ENCODE measurements around the gene NAP1L5.

The NAP1L5 gene

DNA sequence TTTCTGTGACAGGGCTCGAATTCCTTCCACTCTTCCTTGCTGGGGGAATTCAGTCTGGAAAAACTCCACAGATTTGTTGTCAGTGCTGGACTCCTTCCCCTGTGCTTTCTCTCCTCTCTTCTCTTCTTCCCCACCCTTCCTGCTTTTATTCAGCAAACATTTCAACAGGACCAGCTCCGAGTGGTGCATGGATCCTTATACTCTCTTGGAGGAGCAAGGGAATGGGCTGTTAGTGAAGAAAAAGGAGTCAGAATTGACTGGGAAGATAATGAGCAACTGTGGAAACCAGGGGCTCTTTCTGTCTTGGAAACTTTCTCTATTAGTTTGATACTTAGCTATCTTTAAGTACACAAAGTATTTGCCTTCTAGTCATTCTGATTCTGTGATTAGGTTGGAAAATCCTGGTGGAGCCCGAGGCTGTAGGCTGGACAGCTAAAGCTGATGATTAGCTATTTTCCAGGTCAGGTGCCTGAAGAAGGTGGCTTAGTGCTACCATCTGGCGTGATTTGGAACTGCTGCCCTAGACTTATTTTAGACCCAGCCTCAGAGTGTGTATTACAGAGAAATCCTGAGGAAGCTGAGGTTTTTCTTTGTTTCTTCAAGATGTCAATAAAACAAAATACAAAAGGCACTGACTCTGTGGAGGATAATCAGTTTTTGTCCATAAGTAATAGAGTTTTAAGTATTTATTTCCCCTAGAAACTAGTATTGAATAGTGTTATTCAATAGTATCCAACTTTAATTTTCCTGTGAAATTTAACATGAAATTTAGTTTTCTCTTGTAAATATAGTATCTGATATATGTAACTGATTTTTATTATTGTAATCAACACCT lies 38.4 kb downstream of the NAP1L5 start:
- DNase-seq: peak; percentile 30

- DNase-seq: no peak
Measured at GRCh38 chr4:88655226-88655625, 42.4 kb downstream of the NAP1L5 start.

- DNase-seq: no peak
Measured at GRCh38 chr4:88653371-88653946, 44.2 kb downstream of the NAP1L5 start.

DNA sequence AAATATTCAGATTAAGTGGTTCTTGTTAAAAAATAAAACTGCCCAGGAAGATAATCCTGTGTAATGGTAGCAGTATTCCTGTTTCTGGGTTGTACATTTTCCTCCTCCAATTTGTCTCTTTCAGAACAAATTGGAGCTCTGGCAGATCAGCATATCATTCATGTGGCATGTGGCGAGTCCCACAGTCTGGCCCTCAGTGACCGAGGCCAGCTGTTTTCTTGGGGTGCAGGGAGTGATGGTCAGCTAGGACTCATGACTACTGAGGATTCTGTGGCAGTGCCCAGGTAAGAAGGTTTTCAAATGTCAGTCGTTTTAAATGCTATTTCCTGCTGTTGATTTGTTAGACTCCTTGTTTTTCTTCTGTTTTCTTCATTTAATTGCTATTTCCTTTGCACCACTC lies 47.9 kb downstream of the NAP1L5 start:
- DNase-seq: no peak

DNA sequence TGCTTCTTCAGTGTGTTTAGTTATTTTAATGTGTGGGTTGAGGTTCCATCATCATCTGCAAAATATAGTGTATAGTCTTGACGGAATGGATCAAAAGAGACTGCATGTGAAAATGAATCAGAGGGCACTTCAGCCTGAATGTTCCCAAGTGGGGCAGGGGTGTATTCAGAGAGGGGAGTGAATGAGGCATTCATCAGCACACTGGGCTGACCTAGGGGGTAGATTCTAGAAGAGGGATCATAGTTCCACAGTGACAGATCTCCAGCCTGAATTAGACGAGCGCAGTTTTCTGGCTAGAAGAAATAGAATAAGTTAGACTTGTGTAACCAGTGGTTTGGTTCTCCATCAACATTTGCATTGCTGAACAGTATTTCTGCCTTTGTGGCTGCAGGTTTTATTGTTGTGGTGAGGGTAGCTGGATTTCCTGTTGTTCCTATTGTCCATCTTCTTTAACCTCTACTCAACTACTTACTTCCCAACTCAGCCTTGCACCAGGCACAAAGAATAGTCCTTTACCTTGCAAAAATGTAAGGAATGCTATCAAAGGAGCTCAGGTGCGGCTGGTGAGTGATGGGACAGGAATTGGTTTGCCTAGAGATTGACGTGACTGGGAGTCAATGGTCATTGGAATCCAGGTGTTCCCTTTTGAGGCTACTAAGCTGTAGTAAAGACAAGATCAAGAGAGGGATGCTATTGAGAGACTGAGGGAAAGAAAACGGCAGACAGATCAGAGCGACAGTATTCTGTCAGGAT lies 50.9 kb downstream of the NAP1L5 start:
- DNase-seq: no peak

- DNase-seq: no peak
Measured at GRCh38 chr4:88645994-88646393, 51.6 kb downstream of the NAP1L5 start.

Data from suppressor macrophage treated with lipopolysaccharide for 4 hours (primary cell).